Stimulated activated CD4-positive, alpha-beta T cell treated with anti-CD3 and anti-CD28 coated beads, Interleukin-1b, Interleukin-23, amount 100 ng/mL, for 48 hours (primary cell): ENCODE data around the gene KRT5.

Experiments
- DNase-seq: peaks from one replicate; pipeline ENCODE4 v3.0.0-alpha.2; 2020

KRT5 gene

DNA sequence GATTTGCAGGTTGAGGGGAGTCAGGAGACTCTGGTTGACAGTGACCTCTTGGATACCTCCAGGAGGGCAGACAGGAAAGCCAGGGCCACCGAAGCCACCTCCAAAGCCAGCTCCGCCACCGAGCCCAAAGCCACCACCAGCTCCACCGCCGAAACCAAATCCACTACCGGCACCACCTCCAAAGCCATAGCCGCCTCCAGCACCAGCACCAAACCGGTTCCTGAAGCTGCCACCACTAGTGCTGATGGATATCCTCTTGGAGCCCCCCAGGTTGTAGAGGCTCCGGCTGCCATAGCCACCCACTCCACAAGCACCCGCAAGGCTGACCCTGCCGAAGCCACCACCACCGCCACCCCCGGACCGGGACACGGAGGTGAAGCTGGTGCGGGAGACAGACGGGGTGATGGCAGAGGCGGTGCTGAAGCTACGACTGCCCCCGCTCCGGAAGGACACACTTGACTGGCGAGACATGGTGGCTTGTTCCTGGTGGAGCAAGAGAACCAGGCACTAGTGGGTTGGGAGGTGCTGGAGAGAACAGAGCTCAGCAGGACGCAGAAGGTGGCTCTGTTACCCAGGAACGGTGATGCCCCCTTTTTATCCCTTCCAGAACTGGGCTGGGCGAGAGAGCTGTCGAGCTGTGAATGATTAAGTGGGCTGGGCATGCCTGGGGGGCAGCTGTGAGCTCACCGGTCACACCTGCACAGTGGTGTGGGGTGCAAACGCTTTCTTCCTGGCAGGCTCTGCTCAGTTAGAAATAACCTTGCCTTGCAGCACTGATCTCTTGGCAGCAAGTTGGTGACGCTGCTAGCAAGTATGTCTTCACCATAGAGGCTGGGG lies at the start of gene KRT5:
Gene KRT5 (minus strand): TSS at position 569 of the 837 bp plus-strand sequence. CDS start 98 bp downstream, at position 471.
- DNase-seq: no peak

GRCh38 chr12:52568111-52568510 lies 47.9 kb upstream of the KRT5 start:
- no peak for DNase-seq

DNA sequence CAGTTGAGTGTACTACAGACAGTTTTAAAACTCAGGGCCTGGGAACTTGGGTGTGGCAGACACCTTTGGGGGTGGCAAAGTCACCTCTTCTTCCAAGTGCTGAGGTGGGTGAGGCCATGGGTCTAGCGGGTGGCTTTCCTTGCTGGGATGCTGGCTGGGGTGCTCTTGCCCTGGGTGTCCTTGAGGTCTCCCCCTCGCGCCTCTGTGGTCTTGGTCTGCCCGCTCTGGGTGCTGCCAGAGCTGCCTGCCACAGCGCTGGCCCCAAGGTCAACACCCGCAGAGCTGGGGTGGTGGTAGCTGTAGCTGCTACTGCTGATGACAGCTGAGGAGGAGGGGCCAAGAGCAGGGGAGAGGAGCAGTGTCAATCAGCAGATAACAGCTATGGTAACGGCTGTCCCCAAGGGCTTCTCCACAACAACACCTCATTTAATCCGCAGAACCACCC lies 46.7 kb upstream of the KRT5 start:
- peak; percentile 11 for DNase-seq

GRCh38 chr12:52564582-52564981 lies 44.4 kb upstream of the KRT5 start:
- no peak for DNase-seq

DNA sequence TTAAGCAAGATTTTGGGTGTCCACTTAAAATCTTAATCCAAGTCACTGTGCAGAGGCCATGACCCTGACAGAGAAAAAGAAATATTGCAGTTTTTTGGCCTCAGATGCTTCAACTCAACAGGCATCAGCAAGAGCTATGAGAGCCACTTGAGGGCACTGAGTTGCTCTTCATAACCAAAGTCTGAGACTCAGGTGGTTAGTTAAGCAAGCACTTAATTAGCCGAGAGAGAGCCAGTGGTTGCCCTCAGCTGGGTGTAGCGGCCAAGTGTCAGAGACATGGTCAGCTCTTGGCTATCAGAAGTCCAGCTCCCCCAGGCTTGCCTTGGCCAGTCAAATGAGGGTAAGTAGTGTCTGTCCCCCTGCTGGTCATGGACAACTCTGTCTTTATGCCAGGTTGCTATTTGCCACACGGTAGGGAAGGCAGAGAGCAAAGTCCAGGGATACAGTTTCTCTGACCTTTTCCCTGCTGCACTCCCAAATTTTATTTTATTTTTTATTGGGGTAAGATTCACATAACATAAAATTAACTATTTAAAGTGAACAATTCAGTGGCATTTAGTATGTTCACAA lies 41.8 kb upstream of the KRT5 start:
- DNase-seq: no peak

GRCh38 chr12:52559979-52560378 lies 39.8 kb upstream of the KRT5 start:
- DNase-seq: no peak

GRCh38 chr12:52558781-52559445 lies 38.7 kb upstream of the KRT5 start:
- DNase-seq: no peak

GRCh38 chr12:52557476-52557875 lies 37.3 kb upstream of the KRT5 start:
- DNase-seq: no peak

DNA sequence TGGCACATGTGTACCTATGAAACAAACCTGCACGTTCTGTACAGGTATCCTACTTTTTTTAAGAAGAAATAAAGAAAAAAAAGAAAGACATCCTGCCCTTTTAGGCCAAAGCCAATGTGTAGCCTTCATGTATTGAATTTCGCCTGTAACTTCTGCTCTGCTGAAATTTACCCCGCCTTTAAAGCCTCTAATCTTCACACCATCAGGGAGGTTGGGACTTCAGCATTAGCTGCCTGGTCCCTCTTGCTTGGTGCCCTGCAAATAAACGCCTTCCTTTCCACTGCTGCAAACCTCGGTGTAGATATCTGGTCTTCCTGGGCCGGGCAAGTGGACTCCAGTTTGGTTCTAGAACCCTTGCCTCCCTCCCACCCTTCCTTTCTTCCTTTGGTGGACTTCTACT lies 35.4 kb upstream of the KRT5 start:
- DNase-seq: no peak

DNA sequence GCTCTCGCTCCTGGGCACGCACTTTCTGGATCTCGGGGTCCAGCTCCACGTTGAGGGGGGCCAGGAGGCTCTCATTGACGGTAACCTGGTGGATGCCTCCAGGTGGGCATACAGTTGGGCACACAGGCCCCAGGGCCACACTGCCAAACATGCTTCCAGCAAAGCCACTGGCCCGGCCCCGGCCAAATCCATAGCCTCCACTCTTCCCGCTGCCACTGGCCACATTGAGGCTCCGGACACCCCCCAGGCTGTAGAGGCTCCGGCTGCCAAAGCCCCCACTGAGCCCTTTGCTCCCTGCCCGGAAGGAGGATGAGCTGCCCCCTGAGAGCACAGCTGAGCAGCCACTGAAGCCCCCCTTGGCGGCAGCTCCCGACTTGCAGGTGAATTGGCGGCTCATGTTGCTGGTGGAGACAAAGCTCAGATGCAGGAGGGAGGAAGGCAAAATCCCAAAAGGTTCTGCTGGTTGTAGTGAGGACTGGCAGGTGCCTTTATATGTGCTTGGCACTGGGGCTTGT lies 32.5 kb upstream of the KRT5 start, which contains the start of gene KRT71:
Gene KRT71 (minus strand): TSS at position 465 of the 515 bp plus-strand sequence. CDS start 68 bp downstream, at position 397.
- DNase-seq: no peak

DNA sequence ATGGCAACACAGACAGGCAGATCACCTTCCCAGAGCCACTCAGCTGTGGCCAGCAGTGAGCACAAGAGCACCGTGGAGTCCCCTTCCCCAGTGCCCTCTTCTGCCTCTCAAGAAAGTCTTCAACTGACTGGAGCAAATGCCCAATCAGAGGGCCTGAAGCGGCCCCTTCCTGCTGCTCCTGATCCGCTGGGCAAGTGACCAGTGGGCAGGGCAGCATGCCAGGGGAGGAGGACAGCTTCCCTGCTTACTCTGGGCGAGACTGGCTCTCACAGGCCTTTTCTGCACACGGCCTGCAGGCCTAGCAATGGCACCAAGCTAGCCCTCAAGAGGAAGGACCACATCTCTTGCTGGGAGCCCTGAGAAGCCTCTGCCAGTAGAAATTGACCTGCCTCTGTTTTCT lies 31.9 kb upstream of the KRT5 start:
- no peak for DNase-seq

DNA sequence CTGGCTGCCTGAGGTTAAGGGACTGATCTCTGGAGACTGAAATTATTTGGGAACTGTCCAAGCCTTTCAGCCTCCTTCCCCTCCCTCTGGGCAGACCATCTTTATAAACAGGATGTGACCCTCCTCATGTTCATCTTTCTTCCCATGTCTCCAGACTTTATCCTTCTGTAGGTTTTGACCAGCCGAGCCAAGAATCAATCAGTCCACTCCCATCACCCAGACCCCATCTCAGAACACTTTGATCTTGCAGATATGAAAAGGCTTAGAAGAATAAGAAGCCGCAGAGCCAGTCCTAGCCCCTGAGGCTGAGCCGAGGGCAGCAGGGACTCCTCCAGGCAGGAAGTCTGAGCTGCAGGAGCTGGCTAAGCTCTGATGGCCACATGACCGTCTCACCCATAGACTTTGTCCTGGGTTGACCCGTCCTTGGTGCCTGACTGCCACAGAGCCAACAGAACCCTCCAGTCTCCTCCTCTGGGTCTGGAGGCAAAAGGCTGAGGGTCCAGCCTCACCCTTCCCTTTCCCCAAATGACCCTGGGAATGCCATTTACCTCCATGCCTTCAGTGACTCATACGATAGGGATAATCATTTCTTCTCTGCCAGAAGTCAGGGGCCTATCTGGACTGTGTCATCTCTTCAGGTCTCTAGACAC lies 31.1 kb upstream of the KRT5 start:
- DNase-seq: no peak

DNA sequence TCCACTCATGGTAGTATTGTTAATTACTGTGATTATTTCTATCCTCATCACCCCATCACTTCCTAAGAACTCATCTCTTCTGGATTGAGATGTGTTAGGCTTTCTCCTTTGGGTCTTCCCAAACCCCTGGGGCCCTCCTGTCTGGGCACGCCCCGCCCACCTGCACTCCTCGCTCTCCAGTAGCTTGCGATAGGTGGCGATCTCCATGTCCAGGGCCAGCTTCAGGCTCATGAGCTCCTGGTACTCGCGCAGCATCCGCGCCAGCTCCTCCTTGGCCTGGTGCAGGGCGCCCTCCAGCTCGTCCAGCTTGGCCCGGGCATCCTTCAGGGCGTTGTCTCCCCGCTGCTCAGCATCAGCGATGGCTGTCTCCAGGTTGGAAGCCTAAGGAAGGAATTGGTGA lies 25.9 kb upstream of the KRT5 start:
- no peak for DNase-seq

GRCh38 chr12:52543985-52544883 lies 24.0 kb upstream of the KRT5 start:
- DNase-seq: no peak

DNA sequence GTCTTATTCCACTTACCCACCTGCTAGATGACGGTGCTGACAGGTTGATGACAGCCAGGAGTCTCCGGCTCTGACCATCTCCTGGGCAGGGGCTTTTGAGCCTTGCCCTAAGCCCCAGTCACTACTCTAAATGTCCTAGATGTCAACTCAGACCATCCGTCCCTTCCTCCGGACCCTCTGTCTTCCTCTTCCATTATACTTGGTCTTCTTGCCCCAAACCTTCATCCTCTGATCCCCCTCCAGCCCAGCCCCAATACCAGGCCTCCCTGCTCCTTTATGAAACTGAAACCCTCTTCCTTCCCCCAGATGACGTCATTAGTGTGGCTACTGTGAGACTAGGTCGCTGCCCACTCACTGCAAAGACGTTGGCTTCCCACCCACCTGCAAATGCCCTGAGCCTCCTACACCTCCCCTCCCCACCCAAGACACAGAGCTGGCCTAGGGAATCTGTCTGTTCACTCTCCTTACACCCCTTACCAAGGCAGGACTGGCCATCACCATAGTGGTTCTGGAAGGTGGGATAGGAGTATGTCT lies 22.7 kb upstream of the KRT5 start:
- DNase-seq: no peak

DNA sequence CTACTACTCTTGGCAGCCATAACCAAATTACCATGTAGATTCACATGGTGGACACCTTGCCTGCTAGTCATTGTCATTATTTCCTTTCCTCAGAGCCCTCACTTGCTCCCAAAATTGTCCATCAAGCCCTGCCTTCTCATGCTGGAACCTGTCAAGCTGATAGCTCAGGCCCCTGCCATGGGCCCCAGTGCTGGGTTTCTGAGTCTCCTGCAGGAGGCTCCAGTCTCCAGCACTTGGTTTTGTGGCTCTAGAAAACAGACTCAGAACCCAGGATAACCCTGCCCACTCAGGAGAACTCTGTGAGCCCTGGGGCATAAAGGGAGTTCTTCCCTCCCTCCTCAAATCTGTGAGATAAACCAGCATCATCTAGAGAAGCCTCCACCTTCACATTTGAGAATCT lies 22.0 kb upstream of the KRT5 start:
- no peak for DNase-seq

DNA sequence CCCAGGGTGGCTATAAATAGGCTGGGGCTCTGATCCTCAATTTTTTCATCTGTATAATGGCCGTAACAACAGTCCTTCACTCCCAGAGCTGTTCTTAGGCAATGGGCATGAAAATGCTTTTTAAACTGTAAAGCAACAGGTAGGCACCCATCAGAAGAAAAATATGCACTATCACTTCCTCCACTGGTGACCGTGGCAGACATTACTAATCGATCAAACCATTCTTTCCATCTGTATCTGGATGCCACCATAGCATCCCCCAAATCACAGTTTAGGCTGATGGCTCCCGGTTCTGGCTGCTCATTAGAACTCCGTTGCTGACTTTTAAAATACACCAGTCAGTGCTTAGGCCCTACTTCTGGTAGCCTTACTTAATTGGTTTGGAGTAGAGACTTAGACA lies 21.5 kb upstream of the KRT5 start:
- DNase-seq: no peak

DNA sequence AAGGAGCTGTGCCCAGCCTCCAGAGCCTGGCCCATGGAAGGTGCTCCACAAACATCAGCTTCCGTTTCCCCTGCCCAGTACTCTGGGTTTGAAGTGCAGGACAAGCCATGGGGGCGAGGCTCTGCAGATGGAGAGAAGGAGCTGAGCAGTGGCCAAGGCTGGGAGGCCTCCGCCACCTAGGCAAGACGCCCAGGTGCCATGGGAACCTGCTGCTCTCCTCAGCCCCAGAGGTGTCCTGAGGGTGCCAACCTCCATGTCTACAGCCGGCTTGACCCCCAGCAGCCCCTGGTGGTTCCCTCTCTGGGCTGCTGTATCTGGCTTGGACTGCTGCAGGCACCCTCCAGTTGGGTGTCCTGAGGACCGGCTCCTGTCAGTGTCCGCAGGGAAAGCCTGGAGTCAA lies 20.3 kb upstream of the KRT5 start:
- DNase-seq: no peak

- no peak for DNase-seq
Observed at GRCh38 chr12:52539821-52540173, 19.6 kb upstream of the KRT5 start.

GRCh38 chr12:52539083-52539820 lies 19.1 kb upstream of the KRT5 start:
- no peak for DNase-seq

DNA sequence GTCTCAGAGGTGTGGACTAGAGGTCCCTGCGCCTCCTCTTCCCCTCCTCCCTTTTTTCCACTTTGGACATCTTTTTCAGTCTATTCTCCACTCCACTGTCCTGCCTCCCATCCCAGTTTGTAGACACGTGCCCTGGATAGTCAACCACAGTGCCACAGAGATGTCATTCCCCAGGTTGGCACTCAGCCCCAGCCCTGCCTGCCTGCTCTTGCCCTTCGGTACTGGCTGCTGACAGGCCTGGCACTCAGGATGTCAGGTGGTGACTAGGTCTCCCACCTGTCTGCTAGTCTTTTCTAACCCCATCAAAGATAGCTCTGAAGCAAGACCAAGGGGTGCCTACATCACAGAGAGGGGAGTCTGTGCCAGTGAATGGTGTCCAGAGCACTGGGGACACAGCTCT lies 16.9 kb upstream of the KRT5 start:
- DNase-seq: no peak
